ENCODE results near the gene RSPO1. TPM values are rescaled to one million over a fixed set of nuclear protein-coding genes. Genes with fewer than 3 reads are reported as not detected.

RSPO1 gene
- total and polyA plus RNA-seq, 2 donors (not counting 1 experiment from before 2014, with no cell fraction given), result not detected

DNA sequence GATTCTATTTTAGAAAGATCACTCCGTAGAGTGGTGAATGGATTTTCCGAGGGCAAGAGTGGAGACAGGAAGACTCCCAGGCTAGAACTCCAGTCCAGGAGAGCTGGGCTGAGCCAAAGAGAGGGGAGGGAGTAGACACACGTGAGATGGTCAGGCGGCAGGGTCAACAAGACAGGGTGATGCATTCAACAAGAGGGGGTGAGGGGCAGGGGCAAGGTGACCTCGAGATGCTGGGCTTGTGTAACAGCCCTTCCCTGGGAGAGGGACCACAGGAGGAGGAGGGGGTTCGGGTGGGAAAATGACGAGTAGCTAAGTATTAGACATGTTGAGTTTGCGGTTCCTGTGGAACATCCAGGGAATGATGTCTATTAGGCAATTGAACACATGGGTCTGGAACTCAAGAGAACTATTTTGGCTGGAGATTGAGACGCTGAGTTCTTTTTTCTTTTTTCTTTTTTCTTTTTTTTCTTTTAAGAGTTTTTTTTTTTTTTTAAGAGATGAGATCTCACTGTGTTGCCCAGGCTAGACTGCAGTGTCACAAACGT, 13.3 kb downstream of the RSPO1 start:
- intact Hi-C loops (cut with micrococcal nuclease), result no loop called here
- H3K27ac ChIP-seq (ENCODE audit: low read length in 2 of 2), result no peak overlapping the region
- H3K4me3 Mint-ChIP-seq, result no peak overlapping the region
- WGBS (ENCODE audit: insufficient coverage), result 75% methylated on average over 9 of the region's 10 CpGs
- peaks cover 0 to 18% (median 4%) of the 10 kb centered on the region in 4 experiments for H3K27me3 ChIP-seq (replicated peaks in 1 of 4; ENCODE audit: control extremely low read depth in 1 of 4, control insufficient read depth in 3 of 4, insufficient read depth in 4 of 4, low read length in 3 of 4)
- H3K4me3 ChIP-seq (ENCODE audit: control extremely low read depth in 1 of 5, extremely low read depth in 1 of 5, insufficient read depth in 1 of 5, low read depth in 2 of 5, low read length in 4 of 5), result no peak overlapping the region
- no peaks in the 10 kb centered on the region for H3K36me3 ChIP-seq (replicated peaks in 1 of 2; ENCODE audit: control extremely low read depth in 1 of 2, control insufficient read depth in 1 of 2, extremely low read depth in 1 of 2, insufficient read depth in 2 of 2, low read length in 1 of 2)
- H3K9me3 Mint-ChIP-seq (ENCODE audit: insufficient read depth), result no peaks in the 10 kb centered on the region
- H3K27me3 Mint-ChIP-seq, result peaks cover 46% of the 10 kb centered on the region
- no peak overlapping the region for H3K4me2 ChIP-seq (replicated peaks; ENCODE audit: low read depth, low read length, poor library complexity, severe bottlenecking)
- H4K20me1 ChIP-seq (ENCODE audit: control insufficient read depth, insufficient read depth, low read length, poor library complexity, severe bottlenecking), result no peaks in the 10 kb centered on the region
- no peaks in the 10 kb centered on the region for H3K79me2 ChIP-seq (ENCODE audit: control insufficient read depth, insufficient read depth, low read length)
- no peak overlapping the region for H3K9ac ChIP-seq (ENCODE audit: low read length)
- no peak overlapping the region for H3K27ac Mint-ChIP-seq
- TF ChIP-seq EZH2 (IDR thresholded peaks at IDR 0.05; ENCODE audit: borderline replicate concordance, insufficient read depth, low read depth, low read length, poor library complexity, severe bottlenecking), result no peak
- TF ChIP-seq, protein P1, sequence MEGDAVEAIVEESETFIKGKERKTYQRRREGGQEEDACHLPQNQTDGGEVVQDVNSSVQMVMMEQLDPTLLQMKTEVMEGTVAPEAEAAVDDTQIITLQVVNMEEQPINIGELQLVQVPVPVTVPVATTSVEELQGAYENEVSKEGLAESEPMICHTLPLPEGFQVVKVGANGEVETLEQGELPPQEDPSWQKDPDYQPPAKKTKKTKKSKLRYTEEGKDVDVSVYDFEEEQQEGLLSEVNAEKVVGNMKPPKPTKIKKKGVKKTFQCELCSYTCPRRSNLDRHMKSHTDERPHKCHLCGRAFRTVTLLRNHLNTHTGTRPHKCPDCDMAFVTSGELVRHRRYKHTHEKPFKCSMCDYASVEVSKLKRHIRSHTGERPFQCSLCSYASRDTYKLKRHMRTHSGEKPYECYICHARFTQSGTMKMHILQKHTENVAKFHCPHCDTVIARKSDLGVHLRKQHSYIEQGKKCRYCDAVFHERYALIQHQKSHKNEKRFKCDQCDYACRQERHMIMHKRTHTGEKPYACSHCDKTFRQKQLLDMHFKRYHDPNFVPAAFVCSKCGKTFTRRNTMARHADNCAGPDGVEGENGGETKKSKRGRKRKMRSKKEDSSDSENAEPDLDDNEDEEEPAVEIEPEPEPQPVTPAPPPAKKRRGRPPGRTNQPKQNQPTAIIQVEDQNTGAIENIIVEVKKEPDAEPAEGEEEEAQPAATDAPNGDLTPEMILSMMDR (IDR thresholded peaks at IDR 0.05), result no peak
- ATAC-seq (ENCODE audit: low read depth), result no peak
- no peaks in the 10 kb centered on the region for H3K4me1 ChIP-seq (ENCODE audit: control insufficient read depth in 2 of 2, insufficient read depth in 2 of 2, low read length in 2 of 2)
- H3K4me1 Mint-ChIP-seq, result no peaks in the 10 kb centered on the region
- ChIA-PET POLR2A (no interaction called here), CTCF (interaction anchor here (0.7 kb wide), 1 partner anchor 17 kb away, joined by 3 read pairs; no protein-coding TSS in a partner anchor)
- H2AFZ ChIP-seq (ENCODE audit: insufficient read depth, low read depth, low read length, poor library complexity, severe bottlenecking), result no peak overlapping the region
- H3K9me3 ChIP-seq (ENCODE audit: control extremely low read depth in 1 of 3, control insufficient read depth in 2 of 3, insufficient read depth in 1 of 3, low read length in 2 of 3), result no peaks in the 10 kb centered on the region
- DNase-seq, result no peak

DNA sequence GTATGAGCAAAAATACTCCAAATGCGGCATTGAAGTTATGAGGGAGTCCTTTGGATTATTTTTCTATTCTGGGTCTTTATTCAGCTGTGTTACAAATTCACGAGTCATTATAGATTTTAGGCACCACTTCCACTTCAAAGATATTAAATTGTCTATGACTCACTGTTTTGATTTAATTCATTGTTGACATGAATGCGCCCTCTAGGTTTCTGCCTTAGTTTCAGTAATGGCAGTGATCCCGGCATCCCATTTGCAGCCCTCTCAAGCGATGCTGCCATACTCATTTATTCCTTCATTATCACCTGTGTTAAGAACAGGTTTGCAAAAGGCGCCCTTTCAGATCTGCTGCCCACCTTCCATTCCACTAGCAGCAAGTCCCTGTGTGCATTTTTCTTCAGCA, 14.0 kb downstream of the RSPO1 start:
- DNase-seq, result no peak

More for the DNA sequence above, 14.0 kb downstream of the RSPO1 start:
- H3K27me3 Mint-ChIP-seq, result peaks cover 46% of the 10 kb centered on the region
- H3K9me3 ChIP-seq (ENCODE audit: control extremely low read depth in 1 of 3, control insufficient read depth in 2 of 3, insufficient read depth in 1 of 3, low read length in 2 of 3), result no peaks in the 10 kb centered on the region
- H3K27ac ChIP-seq (ENCODE audit: low read length in 2 of 2), result no peak overlapping the region
- H4K20me1 ChIP-seq (ENCODE audit: control insufficient read depth, insufficient read depth, low read length, poor library complexity, severe bottlenecking), result no peaks in the 10 kb centered on the region
- 94% methylated on average over 4 of the region's 6 CpGs for WGBS (ENCODE audit: insufficient coverage)
- TF ChIP-seq EZH2 (IDR thresholded peaks at IDR 0.05; ENCODE audit: borderline replicate concordance, insufficient read depth, low read depth, low read length, poor library complexity, severe bottlenecking), result no peak
- TF ChIP-seq, protein P1 (IDR thresholded peaks at IDR 0.05), result no peak
- H3K9ac ChIP-seq (ENCODE audit: low read length), result no peak overlapping the region
- H3K4me1 Mint-ChIP-seq, result no peaks in the 10 kb centered on the region
- H3K27me3 ChIP-seq (replicated peaks in 1 of 4; ENCODE audit: control extremely low read depth in 1 of 4, control insufficient read depth in 3 of 4, insufficient read depth in 4 of 4, low read length in 3 of 4), result peaks cover 0 to 24% (median 4%) of the 10 kb centered on the region in 4 experiments
- ChIA-PET CTCF (no interaction called here), POLR2A (no interaction called here)
- H3K4me3 Mint-ChIP-seq, result no peak overlapping the region
- ATAC-seq (ENCODE audit: low read depth), result no peak
- no peak overlapping the region for H3K27ac Mint-ChIP-seq
- H3K4me1 ChIP-seq (ENCODE audit: control insufficient read depth in 2 of 2, insufficient read depth in 2 of 2, low read length in 2 of 2), result no peaks in the 10 kb centered on the region
- H2AFZ ChIP-seq (ENCODE audit: insufficient read depth, low read depth, low read length, poor library complexity, severe bottlenecking), result no peak overlapping the region
- no peaks in the 10 kb centered on the region for H3K79me2 ChIP-seq (ENCODE audit: control insufficient read depth, insufficient read depth, low read length)
- no peak overlapping the region for H3K4me3 ChIP-seq (ENCODE audit: control extremely low read depth in 1 of 5, extremely low read depth in 1 of 5, insufficient read depth in 1 of 5, low read depth in 2 of 5, low read length in 4 of 5)
- no peaks in the 10 kb centered on the region for H3K36me3 ChIP-seq (replicated peaks in 1 of 2; ENCODE audit: control extremely low read depth in 1 of 2, control insufficient read depth in 1 of 2, extremely low read depth in 1 of 2, insufficient read depth in 2 of 2, low read length in 1 of 2)
- intact Hi-C loops (cut with micrococcal nuclease), result no loop called here
- H3K4me2 ChIP-seq (replicated peaks; ENCODE audit: low read depth, low read length, poor library complexity, severe bottlenecking), result no peak overlapping the region
- H3K9me3 Mint-ChIP-seq (ENCODE audit: insufficient read depth), result no peaks in the 10 kb centered on the region

Measured in B cell (primary cell).